SK-N-SH (cell line): ENCODE results near the gene PALS1. TPM values are rescaled to one million over a fixed set of nuclear protein-coding genes. Genes with fewer than 3 reads are reported as not detected.

Experiments
- CTCF ChIA-PET: fragments of 300-600, 350-600 bp; formaldehyde crosslinking; extraction: SDS; loops from one replicate; lab custom pipeline; 2021; lab: Yijun Ruan, JAX
- POLR2A ChIA-PET: fragments of 350-600 bp; sonication (Branson Sonifier 250); formaldehyde crosslinking; extraction: SDS; loops from one replicate; lab custom pipeline; 2020; ENCODE audit warnings: antibody characterized with exemption, inconsistent platforms; lab: Yijun Ruan, JAX
- DNase-seq: peaks from one replicate; pipeline ENCODE4 v3.0.0; 2012
- H2AFZ ChIP-seq: fragments of 200-600 bp; sonication (generic); 2 replicates; pipeline ENCODE4 v1.8.1; 2016; ENCODE audit warnings: antibody characterized with exemption, mild to moderate bottlenecking, low read depth
- H3F3A ChIP-seq: fragments of 200-600 bp; sonication (generic); replicated peaks from 2 replicates; pipeline ENCODE3; 2016; ENCODE audit warnings: antibody characterized with exemption, mild to moderate bottlenecking; ENCODE audit not compliant: insufficient read depth
- H3K27ac ChIP-seq, 2 experiments: fragments of 200-500 bp in 1 of 2; fragments of 200-600 bp in 1 of 2; sonication (Bioruptor generic) in 1 of 2; sonication (generic), shearing (Covaris generic) in 1 of 2; 2 replicates each; pipeline versions ENCODE4 v1.5.1 to v1.6.1; 2014 to 2016; ENCODE audit warnings: low read depth in 2 of 2, inconsistent platforms in 1 of 2, low read length in 1 of 2, mild to moderate bottlenecking in 1 of 2, mixed read lengths in 1 of 2
- H3K27me3 ChIP-seq: fragments of 200-600 bp; sonication (generic), shearing (Covaris generic); 2 replicates; pipeline ENCODE4 v1.6.1; 2016; ENCODE audit warnings: mixed run types; ENCODE audit not compliant: insufficient read depth
- H3K36me3 ChIP-seq, 2 experiments: fragments of 200-500 bp in 1 of 2; fragments of 200-600 bp in 1 of 2; sonication (Bioruptor generic) in 1 of 2; sonication (generic) in 1 of 2; replicated peaks in 1 of 2; 2 replicates each; pipeline versions ENCODE3 to v1.5.1; 2014 to 2016; ENCODE audit warnings: low read length in 1 of 2, mild to moderate bottlenecking in 1 of 2; ENCODE audit not compliant: insufficient read depth in 2 of 2, control insufficient read depth in 1 of 2
- H3K4me1 ChIP-seq, 2 experiments: fragments of 200-500 bp in 1 of 2; fragments of 200-600 bp in 1 of 2; sonication (Bioruptor generic) in 1 of 2; sonication (generic), shearing (Covaris generic) in 1 of 2; 2 replicates each; pipeline versions ENCODE4 v1.5.1 to v1.6.1; 2014 to 2016; ENCODE audit warnings: low read depth in 1 of 2, low read length in 1 of 2, mixed run types in 1 of 2; ENCODE audit not compliant: insufficient read depth in 2 of 2, control insufficient read depth in 1 of 2
- H3K4me2 ChIP-seq: fragments of 200-600 bp; sonication (generic), shearing (Covaris generic); 2 replicates; pipeline ENCODE4 v1.6.1; 2017; ENCODE audit warnings: mixed run types
- H3K4me3 ChIP-seq, 2 experiments: fragments of 200-500 bp in 1 of 2; fragments of 200-600 bp in 1 of 2; sonication (Bioruptor generic) in 1 of 2; sonication (generic), shearing (Covaris generic) in 1 of 2; 2 replicates each; pipeline versions ENCODE4 v1.5.1 to v1.8.1; 2014 to 2016; ENCODE audit warnings: low read depth in 2 of 2, inconsistent platforms in 1 of 2, low read length in 1 of 2, mild to moderate bottlenecking in 1 of 2, mixed read lengths in 1 of 2, moderate library complexity in 1 of 2
- H3K79me2 ChIP-seq: fragments of 200-600 bp; sonication (generic); 2 replicates; pipeline ENCODE4 v1.8.1; 2017; ENCODE audit warnings: mild to moderate bottlenecking; ENCODE audit not compliant: insufficient read depth
- H3K9ac ChIP-seq: fragments of 200-600 bp; sonication (generic); 2 replicates; pipeline ENCODE4 v1.6.1; 2017; ENCODE audit warnings: mixed run types
- H3K9me2 ChIP-seq: fragments of 200-600 bp; sonication (generic); 2 replicates; pipeline ENCODE4 v1.6.1; 2017; ENCODE audit warnings: mixed run types
- H3K9me3 ChIP-seq: fragments of 200-600 bp; sonication (generic); 2 replicates; pipeline ENCODE4 v1.6.1; 2017; ENCODE audit warnings: mixed run types, mild to moderate bottlenecking, moderate library complexity
- H4K20me1 ChIP-seq: fragments of 200-600 bp; sonication (generic); 2 replicates; pipeline ENCODE4 v1.6.1; 2017; ENCODE audit warnings: mild to moderate bottlenecking, mixed run types; ENCODE audit not compliant: insufficient read depth
- ELF1 ChIP-seq: IDR thresholded peaks from 2 replicates; pipeline ENCODE4 v1.4.0; 2012
- EP300 ChIP-seq, 2 experiments: IDR thresholded peaks; 2 replicates each; pipeline versions ENCODE4 v1.4.0 to v1.6.1; 2012; ENCODE audit warnings: borderline replicate concordance in 1 of 2, low read depth in 1 of 2, low read length in 1 of 2
- FOXJ3 ChIP-seq: sonication (generic); formaldehyde crosslinking; IDR thresholded peaks from 2 replicates; pipeline ENCODE4 v1.5.1; 2020; ENCODE audit warnings: mild to moderate bottlenecking, missing genetic modification reagents
- GABPA ChIP-seq: IDR thresholded peaks from 2 replicates; pipeline ENCODE4 v1.4.0; 2012; ENCODE audit warnings: low read depth, mild to moderate bottlenecking
- GATA2 ChIP-seq: sonication (generic); formaldehyde crosslinking; IDR thresholded peaks from 2 replicates; pipeline ENCODE4 v1.5.0; 2020; ENCODE audit warnings: mild to moderate bottlenecking, missing genetic modification reagents
- MAX ChIP-seq: IDR thresholded peaks from 2 replicates; pipeline ENCODE4 v1.4.0; 2012; ENCODE audit warnings: low read depth
- MEF2A ChIP-seq: IDR thresholded peaks from 2 replicates; pipeline ENCODE4 v1.4.0; 2012; ENCODE audit warnings: low read depth, borderline replicate concordance
- NFIC ChIP-seq: IDR thresholded peaks from 2 replicates; pipeline ENCODE4 v1.4.0; 2012; ENCODE audit warnings: borderline replicate concordance
- RCOR1 ChIP-seq: fragments of 150-350 bp; IDR thresholded peaks from 2 replicates; pipeline ENCODE4 v1.6.1; 2017; ENCODE audit warnings: antibody characterized with exemption, low read length
- REST ChIP-seq: IDR thresholded peaks from 2 replicates; pipeline ENCODE4 v1.6.1; 2012; ENCODE audit warnings: mild to moderate bottlenecking, low read depth, low read length, moderate library complexity
- RFX5 ChIP-seq: IDR thresholded peaks from 2 replicates; pipeline ENCODE4 v1.6.1; 2012; ENCODE audit warnings: mild to moderate bottlenecking, improper control_type of control experiment, low read length
- SMC3 ChIP-seq: IDR thresholded peaks from 2 replicates; pipeline ENCODE4 v1.6.1; 2012; ENCODE audit warnings: low read depth, low read length, improper control_type of control experiment
- TEAD4 ChIP-seq: IDR thresholded peaks from 2 replicates; pipeline ENCODE4 v1.4.0; 2012; ENCODE audit warnings: mild to moderate bottlenecking, borderline replicate concordance; ENCODE audit not compliant: insufficient read depth
- USF1 ChIP-seq: IDR thresholded peaks from 2 replicates; pipeline ENCODE4 v1.4.0; 2012; ENCODE audit warnings: low read depth, borderline replicate concordance
- USF2 ChIP-seq: fragments of 150-350 bp; IDR thresholded peaks from 2 replicates; pipeline ENCODE4 v1.6.1; 2017; ENCODE audit warnings: antibody characterized with exemption, low read length, low read depth, borderline replicate concordance
- YY1 ChIP-seq: IDR thresholded peaks from 2 replicates; pipeline ENCODE4 v1.4.0; 2012; ENCODE audit warnings: low read depth, mild to moderate bottlenecking
- ZBTB33 ChIP-seq: IDR thresholded peaks from 2 replicates; pipeline ENCODE4 v1.4.0; 2012; ENCODE audit warnings: low read depth, borderline replicate concordance
- WGBS: methylation state at CpG from one replicate; pipeline ENCODE4 v1.1.6; 2017; ENCODE audit warnings: low lambda C conversion rate; 5-methylcytosine and 5-hydroxymethylcytosine counted together
- polyA plus RNA-seq, 3 experiments: library from polyadenylated mRNA; depleted of rRNA; stranded (reverse); fragments of >200 nt; gene quantifications; 2 replicates each; pipeline ENCODE4 v1.2.3, GENCODE V29; 2012

Gene PALS1
- polyA plus RNA-seq, 1 of the 3 experiments (the other 2 are of a cell fraction), result 8.0 TPM

GRCh38 chr14:67276131-67276530 lies 34.9 kb downstream of the PALS1 start (continued):
- no peak for TF ChIP-seq YY1
- no peak for TF ChIP-seq ZBTB33
- TF ChIP-seq GATA2 (CRISPR knock-in tag), result no peak
- TF ChIP-seq MAX, result no peak
- TF ChIP-seq TEAD4, result no peak
- TF ChIP-seq, all 33 proteins: peak for 0

- Histone ChIP-seq H3K4me3 (no peak overlapping the region), H3K79me2 (peaks cover 78% of the 10 kb centered on the region), H3K9me2 (no peaks in the 10 kb centered on the region), H4K20me1 (peaks cover 4% of the 10 kb centered on the region; the same call in 1 of the 2 replicates), H3K27ac (no peak overlapping the region), H3K9ac (no peak overlapping the region), H3K27me3 (no peaks in the 10 kb centered on the region), H3K4me1 (peaks cover 0 to 4% of the 10 kb centered on the region in 2 experiments; a peak in 3 of 4 replicates), H3F3A (peaks cover 4% of the 10 kb centered on the region), H3K4me2 (no peak overlapping the region), H3K9me3 (no peaks in the 10 kb centered on the region), H2AFZ (no peak overlapping the region), H3K36me3 (peaks cover 5 to 15% of the 10 kb centered on the region in 2 experiments)
- ChIA-PET CTCF (interaction anchor here (6.9 kb wide), 1 partner anchor 114 kb away, joined by 78 read pairs; no protein-coding TSS in a partner anchor), POLR2A (no interaction called here)
- 93% methylated on average over 2 of the region's 2 CpGs for WGBS
- TF ChIP-seq FOXJ3 (CRISPR knock-in tag) (no peak), RCOR1 (no peak), NFIC (no peak), USF2 (no peak), USF1 (no peak), EP300 (IDR thresholded peaks at IDR 0.05; ENCODE audit: borderline replicate concordance in 1 of 2, low read depth in 1 of 2, low read length in 1 of 2) (no peak), SMC3 (no peak), MEF2A (no peak), REST (no peak), GABPA (no peak), RFX5 (no peak), GATA2 (CRISPR knock-in tag) (no peak), ZBTB33 (no peak), ELF1 (no peak)
- no peak for DNase-seq
Observed at GRCh38 chr14:67280506-67280905, 39.3 kb downstream of the PALS1 start.
